Ecto neural progenitor cell (in vitro differentiated cells): ENCODE data around the gene UTS2R.

Experiments
- DNase-seq: peaks from one replicate; pipeline ENCODE4 v3.0.0-alpha.2; 2018; ENCODE audit warnings: low spot score

The UTS2R gene

GRCh38 chr17:82389379-82389778 lies 17.8 kb downstream of the UTS2R start:
- no peak for DNase-seq

- no peak for DNase-seq
Measured at GRCh38 chr17:82390015-82390859, 18.7 kb downstream of the UTS2R start.

GRCh38 chr17:82390860-82391435 lies 19.4 kb downstream of the UTS2R start:
- DNase-seq: no peak

GRCh38 chr17:82391496-82392066 lies 20.0 kb downstream of the UTS2R start:
- no peak for DNase-seq

GRCh38 chr17:82392209-82392920 lies 20.8 kb downstream of the UTS2R start:
- no peak for DNase-seq

- DNase-seq: no peak
Measured at GRCh38 chr17:82392941-82393340, 21.4 kb downstream of the UTS2R start.

- DNase-seq: no peak
Measured at GRCh38 chr17:82394278-82394677, 22.7 kb downstream of the UTS2R start.

GRCh38 chr17:82396601-82397435 lies 25.3 kb downstream of the UTS2R start:
- no peak for DNase-seq

GRCh38 chr17:82397449-82398335 lies 26.1 kb downstream of the UTS2R start:
- no peak for DNase-seq

GRCh38 chr17:82399041-82399441 lies 27.5 kb downstream of the UTS2R start:
- DNase-seq: no peak

- DNase-seq: no peak
Measured at GRCh38 chr17:82399601-82400101, 28.1 kb downstream of the UTS2R start.

- no peak for DNase-seq
Measured at GRCh38 chr17:82400206-82400605, 28.6 kb downstream of the UTS2R start.

- no peak for DNase-seq
Measured at GRCh38 chr17:82400830-82401229, 29.3 kb downstream of the UTS2R start.

- no peak for DNase-seq
Measured at GRCh38 chr17:82402865-82403264, 31.3 kb downstream of the UTS2R start.

- no peak for DNase-seq
Measured at GRCh38 chr17:82403662-82404660, 32.4 kb downstream of the UTS2R start.

GRCh38 chr17:82405051-82405450 lies 33.5 kb downstream of the UTS2R start:
- DNase-seq: no peak

GRCh38 chr17:82406131-82406671 lies 34.6 kb downstream of the UTS2R start:
- no peak for DNase-seq

- no peak for DNase-seq
Measured at GRCh38 chr17:82407255-82407654, 35.7 kb downstream of the UTS2R start.
